ENCODE results near the gene ARG1. TPM values are rescaled to one million over a fixed set of nuclear protein-coding genes. Genes with fewer than 3 reads are reported as not detected.

The ARG1 gene
- total RNA-seq, 2 donors from 2014 or later, result not detected

DNA sequence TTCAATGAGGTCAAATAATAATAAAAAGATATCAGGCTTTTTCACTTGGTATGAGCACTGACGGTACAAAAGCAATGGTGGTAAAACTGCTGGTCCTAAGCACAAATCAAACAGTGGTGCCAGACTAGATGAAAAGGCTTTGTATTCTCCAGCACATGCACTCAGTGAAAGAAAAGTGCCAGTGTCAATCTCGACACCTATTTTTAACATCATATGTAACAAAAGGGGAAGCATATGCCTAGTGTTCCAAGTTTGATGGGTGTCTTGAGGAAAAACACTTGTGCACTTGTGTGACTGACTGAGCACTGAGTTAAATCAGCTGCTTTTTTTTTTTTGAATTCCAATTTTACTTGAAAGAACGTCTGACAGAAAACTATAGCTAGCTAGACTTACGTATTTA lies 27.7 kb downstream of the ARG1 start:
- peaks cover 26% of the 10 kb centered on the region for H3K36me3 Mint-ChIP-seq
- no peak for ATAC-seq
- H3K27ac Mint-ChIP-seq, result no peak overlapping the region
- no peaks in the 10 kb centered on the region for H3K4me1 Mint-ChIP-seq (ENCODE audit: low read depth in 2 of 2)
- no peaks in the 10 kb centered on the region for H3K9me3 Mint-ChIP-seq
- no peak overlapping the region for H3K4me3 Mint-ChIP-seq
- no peak for DNase-seq (ENCODE audit: low spot score)
- no peaks in the 10 kb centered on the region for H3K27me3 Mint-ChIP-seq

DNA sequence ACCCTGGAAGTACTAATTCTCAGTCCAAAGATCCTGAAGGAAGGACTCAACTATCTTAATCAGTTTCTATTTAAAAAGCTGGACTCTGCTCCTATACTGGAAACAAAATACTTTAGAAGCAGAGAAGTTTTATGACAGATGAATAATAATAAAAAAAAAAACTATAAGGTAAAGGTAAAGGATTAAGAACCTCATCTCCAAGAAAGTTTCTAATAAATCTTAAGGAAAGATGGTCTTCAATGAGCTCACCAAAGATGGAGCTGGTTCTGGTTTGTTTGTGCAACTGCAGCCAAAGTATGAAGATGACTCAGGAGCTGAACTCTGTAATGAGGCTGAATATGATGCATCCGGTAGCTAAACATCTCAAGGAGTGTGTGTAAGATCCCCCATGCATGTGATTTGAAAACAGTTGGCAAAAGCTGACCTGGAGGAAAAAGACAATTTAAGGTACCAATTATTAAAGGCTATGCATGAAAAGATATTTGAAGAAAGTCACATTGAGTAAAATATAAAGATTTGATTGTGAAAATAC lies 29.8 kb downstream of the ARG1 start:
- Mint-ChIP-seq H3K9me3 (no peaks in the 10 kb centered on the region), H3K27me3 (no peaks in the 10 kb centered on the region)

GRCh38 chr6:131613296-131613925 lies 40.4 kb downstream of the ARG1 start:
- H3K27me3 Mint-ChIP-seq, result no peaks in the 10 kb centered on the region
- H3K9me3 Mint-ChIP-seq, result no peaks in the 10 kb centered on the region
- H3K36me3 Mint-ChIP-seq, result peaks cover 19% of the 10 kb centered on the region
- no peak overlapping the region for H3K27ac Mint-ChIP-seq
- H3K4me3 Mint-ChIP-seq, result no peak overlapping the region
- ATAC-seq (no peak), DNase-seq (ENCODE audit: low spot score) (no peak)
- H3K4me1 Mint-ChIP-seq (ENCODE audit: low read depth in 2 of 2), result no peaks in the 10 kb centered on the region

More for the DNA sequence above, 29.8 kb downstream of the ARG1 start:
- ATAC-seq, result no peak
- DNase-seq (ENCODE audit: low spot score), result no peak
- H3K4me3 Mint-ChIP-seq, result no peak overlapping the region
- no peaks in the 10 kb centered on the region for H3K4me1 Mint-ChIP-seq (ENCODE audit: low read depth in 2 of 2)
- no peak overlapping the region for H3K27ac Mint-ChIP-seq
- H3K36me3 Mint-ChIP-seq, result peaks cover 27% of the 10 kb centered on the region

DNA sequence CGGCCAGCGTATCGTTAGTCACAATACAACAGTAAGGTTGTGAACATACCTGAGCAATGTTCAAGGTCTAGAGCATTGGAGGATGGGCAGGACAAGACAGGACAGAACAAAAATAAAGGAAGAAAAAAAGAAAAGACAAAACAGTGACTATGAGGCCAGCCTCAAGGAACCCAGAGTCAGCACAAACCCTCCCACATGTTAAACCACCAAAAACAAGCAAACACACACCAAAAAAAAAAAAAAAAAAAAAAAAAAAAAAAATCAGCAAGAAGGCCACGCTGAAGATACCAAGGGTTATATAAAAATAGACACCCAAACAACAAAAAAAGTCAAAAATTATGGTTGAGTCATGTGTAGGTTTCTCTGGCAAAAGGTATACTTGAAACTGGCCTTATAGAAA lies 42.2 kb downstream of the ARG1 start:
- DNase-seq (ENCODE audit: low spot score) (no peak), ATAC-seq (no peak)
- Mint-ChIP-seq H3K27ac (no peak overlapping the region), H3K4me1 (ENCODE audit: low read depth in 2 of 2) (no peaks in the 10 kb centered on the region), H3K36me3 (peaks cover 18% of the 10 kb centered on the region), H3K27me3 (no peaks in the 10 kb centered on the region), H3K9me3 (no peaks in the 10 kb centered on the region), H3K4me3 (no peak overlapping the region)

GRCh38 chr6:131627724-131628682 lies 55.0 kb downstream of the ARG1 start, which contains the start of gene MED23:
MED23 (minus strand) TSS chr6:131628242; CDS start chr6:131628049, 193 bp downstream.
- peak; percentile 94 for DNase-seq (ENCODE audit: low spot score)
- Mint-ChIP-seq H3K36me3 (peaks cover 5% of the 10 kb centered on the region), H3K27ac (peak within 1 kb of the TSS; percentile 82 to 99), H3K9me3 (no peaks in the 10 kb centered on the region), H3K4me1 (ENCODE audit: low read depth in 2 of 2) (peaks cover 14 to 39% of the 10 kb centered on the region in 2 donors), H3K4me3 (peak within 1 kb of the TSS; percentile 93), H3K27me3 (no peaks in the 10 kb centered on the region)
- peak; percentile 97 to 98 for ATAC-seq

- Mint-ChIP-seq H3K4me1 (ENCODE audit: low read depth in 2 of 2) (peaks cover 14 to 34% of the 10 kb centered on the region in 2 donors), H3K27me3 (no peaks in the 10 kb centered on the region), H3K4me3 (peak overlapping the region; percentile 93), H3K9me3 (no peaks in the 10 kb centered on the region), H3K36me3 (no peaks in the 10 kb centered on the region), H3K27ac (peak overlapping the region; percentile 82 to 99)
- DNase-seq (ENCODE audit: low spot score), result no peak
- peak in 1 of 2 donors; percentile 37 for ATAC-seq
Observed at GRCh38 chr6:131628726-131629125, 55.7 kb downstream of the ARG1 start.

DNA sequence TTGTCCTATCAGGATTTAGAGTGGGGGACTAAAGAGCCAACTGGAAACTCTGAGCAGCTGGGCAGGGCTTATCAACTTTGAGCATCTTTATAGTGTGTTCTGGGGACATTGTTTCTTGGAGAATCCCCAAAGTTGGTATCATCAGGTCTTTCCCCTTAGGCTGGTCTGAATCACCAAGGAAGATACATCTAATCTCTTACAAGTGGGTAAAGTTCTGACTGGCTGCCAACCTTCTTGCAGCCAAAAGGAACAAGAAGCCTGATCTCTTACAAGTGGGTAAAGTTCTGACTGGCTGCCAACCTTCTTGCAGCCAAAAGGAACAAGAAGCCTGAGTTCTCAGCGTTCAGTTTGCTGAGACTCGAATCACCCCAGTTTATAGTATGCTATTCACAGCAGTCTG lies 56.6 kb downstream of the ARG1 start:
- H3K27ac Mint-ChIP-seq, result peak overlapping the region; percentile 82 to 99
- DNase-seq (ENCODE audit: low spot score) (no peak), ATAC-seq (no peak)
- peak overlapping the region; percentile 93 for H3K4me3 Mint-ChIP-seq
- peaks cover 14 to 34% of the 10 kb centered on the region in 2 donors for H3K4me1 Mint-ChIP-seq (ENCODE audit: low read depth in 2 of 2)
- H3K36me3 Mint-ChIP-seq, result no peaks in the 10 kb centered on the region
- no peaks in the 10 kb centered on the region for H3K9me3 Mint-ChIP-seq
- H3K27me3 Mint-ChIP-seq, result no peaks in the 10 kb centered on the region

- no peak for DNase-seq (ENCODE audit: low spot score)
- Mint-ChIP-seq H3K27ac (no peak overlapping the region), H3K9me3 (no peaks in the 10 kb centered on the region), H3K36me3 (no peaks in the 10 kb centered on the region), H3K27me3 (no peaks in the 10 kb centered on the region), H3K4me1 (ENCODE audit: low read depth in 2 of 2) (peaks cover 14 to 26% of the 10 kb centered on the region in 2 donors), H3K4me3 (no peak overlapping the region)
- ATAC-seq, result no peak
Observed at GRCh38 chr6:131631625-131632289, 58.7 kb downstream of the ARG1 start.

Other genes starting within 250 kb of the ARG1 start
- gene MED23, start 55.0 kb downstream of the ARG1 start, total RNA-seq, result 10 to 100 TPM; 37.4 to 44.5 TPM
- 10 to 100 TPM in 1 of 2 donors, under 1 TPM in 1; 0.81 to 11.5 TPM for gene ENPP3, start 64.1 kb downstream of the ARG1 start, total RNA-seq
- gene OR2A4, start 128.2 kb downstream of the ARG1 start, total RNA-seq, result under 1 TPM in 1 of 2 donors, not detected in 1; 0.21 TPM
- gene CTAGE9, start 137.8 kb downstream of the ARG1 start, total RNA-seq, result not detected
- gene ENPP1, start 234.8 kb downstream of the ARG1 start, total RNA-seq, result 1 to 10 TPM; 1.0 to 9.5 TPM